NCI-H2029 treated with DMSO at 0.1 percent for 48 hours (cell line): Measurements from ENCODE around the gene ABITRAM.
"Not testable (repeated sequence)": the region's sequence is repeated elsewhere in the genome, so short reads cannot be mapped to it uniquely, and the experiment has no call there.

Source experiments
- DNase-seq: peaks from one replicate; lab custom pipeline; 2025; lab: John Stamatoyannopoulos, UW

The ABITRAM gene

GRCh38 chr9:108928386-108928785 is 5.8 kb upstream of the ABITRAM start:
- no peak for DNase-seq

GRCh38 chr9:108933231-108933717 is 926 bp upstream of the ABITRAM start:
- no peak for DNase-seq

GRCh38 chr9:108933718-108934322 is 380 bp upstream of the ABITRAM start, which contains the start of gene ELP1:
Gene ELP1 (minus strand): TSS chr9:108934124. CDS start chr9:108931146, 2,978 bp downstream.
- DNase-seq, result peak; percentile 67

- DNase-seq, result no peak
These were observed 3.5 kb downstream of the ABITRAM start for GRCh38 chr9:108937561-108938305.

- DNase-seq, result no peak
These were observed 5.8 kb downstream of the ABITRAM start for GRCh38 chr9:108939975-108940374.

- no peak for DNase-seq
These were observed 16.0 kb downstream of the ABITRAM start for GRCh38 chr9:108950168-108950567.

GRCh38 chr9:108951578-108951977 is 17.4 kb downstream of the ABITRAM start:
- no peak for DNase-seq

- DNase-seq, result peak; percentile 33
These were observed 19.9 kb downstream of the ABITRAM start for GRCh38 chr9:108953983-108954574.

GRCh38 chr9:108956022-108956630 is 21.9 kb downstream of the ABITRAM start:
- DNase-seq, result peak; percentile 56

- DNase-seq, result peak; percentile 36
These were observed 22.4 kb downstream of the ABITRAM start for GRCh38 chr9:108956631-108957026.

- no peak for DNase-seq
These were observed 26.1 kb downstream of the ABITRAM start for GRCh38 chr9:108960331-108960730.

GRCh38 chr9:108961151-108961550 is 27.0 kb downstream of the ABITRAM start:
- DNase-seq, result no peak

GRCh38 chr9:108963459-108964143 is 29.4 kb downstream of the ABITRAM start:
- DNase-seq, result no peak

GRCh38 chr9:108967916-108968315 is 33.7 kb downstream of the ABITRAM start:
- no peak for DNase-seq

GRCh38 chr9:108971392-108971791 is 37.2 kb downstream of the ABITRAM start:
- DNase-seq, result not testable (repeated sequence)

GRCh38 chr9:108972186-108972585 is 38.0 kb downstream of the ABITRAM start:
- DNase-seq, result no peak

- DNase-seq, result no peak
These were observed 38.5 kb downstream of the ABITRAM start for GRCh38 chr9:108972626-108973209.

GRCh38 chr9:108973895-108974294 is 39.7 kb downstream of the ABITRAM start:
- DNase-seq, result no peak

GRCh38 chr9:108978205-108978604 is 44.0 kb downstream of the ABITRAM start:
- no peak for DNase-seq

GRCh38 chr9:108980893-108981292 is 46.7 kb downstream of the ABITRAM start:
- DNase-seq, result no peak

- DNase-seq, result no peak
These were observed 49.7 kb downstream of the ABITRAM start for GRCh38 chr9:108983885-108984284.
